ENCODE measurements around the gene AK4. TPM values are rescaled to one million over a fixed set of nuclear protein-coding genes. Genes with fewer than 3 reads are reported as not detected.

AK4 gene
- total RNA-seq, 4 donors from 2014 or later: 32.2 to 46.3 (median 39.6) TPM

GRCh38 chr1:65147424-65148177 lies 402 bp upstream of the AK4 start:
- DNase-seq: no peak
- intact Hi-C loops (cut with DNase I): no loop called here
- TF ChIP-seq POLR2A (IDR thresholded peaks at IDR 0.05): no peak
- no peak for TF ChIP-seq CTCF (IDR thresholded peaks at IDR 0.05)
- Histone ChIP-seq H3K36me3 (no peaks in the 10 kb centered on the region), H3K4me1 (peaks cover 5 to 38% (median 9%) of the 10 kb centered on the region in 3 donors), H3K4me3 (peak overlapping the region; percentile 52 to 88 (median 70)), H3K27me3 (peaks cover 0 to 25% (median 0%) of the 10 kb centered on the region in 4 donors), H3K9me3 (no peaks in the 10 kb centered on the region), H3K27ac (peak overlapping the region; percentile 73 to 93 (median 86))
- 0% methylated on average over 7 of the region's 88 CpGs; no CpG with 5 or more reads in 1 of the 2 donors for WGBS, 2 donors

GRCh38 chr1:65148548-65149350 lies 746 bp downstream of the AK4 start:
- Histone ChIP-seq H3K27me3 (peaks cover 0 to 25% (median 0%) of the 10 kb centered on the region in 4 donors), H3K9me3 (no peaks in the 10 kb centered on the region), H3K4me1 (peaks cover 5 to 45% (median 9%) of the 10 kb centered on the region in 3 donors), H3K27ac (peak overlapping the region; percentile 73 to 93 (median 86)), H3K4me3 (peak overlapping the region; percentile 52 to 88 (median 70)), H3K36me3 (no peaks in the 10 kb centered on the region)
- 2 to 4% methylated on average over 4 to 22 of the region's 73 CpGs for WGBS, 2 donors
- no peak for DNase-seq
- intact Hi-C loops (cut with DNase I): no loop called here
- TF ChIP-seq POLR2A (IDR thresholded peaks at IDR 0.05): no peak

- H3K36me3 ChIP-seq: no peaks in the 10 kb centered on the region
- H3K27ac ChIP-seq: peak overlapping the region; percentile 73 to 93 (median 86)
- H3K27me3 ChIP-seq: peaks cover 0 to 25% (median 0%) of the 10 kb centered on the region in 4 donors
- intact Hi-C loops (cut with DNase I): loop anchor here (10.0 kb wide), 1 partner anchor 55 kb away; no protein-coding TSS in a partner anchor
- DNase-seq: no peak
- TF ChIP-seq CTCF (IDR thresholded peaks at IDR 0.05) (no peak), POLR2A (IDR thresholded peaks at IDR 0.05) (no peak)
- H3K9me3 ChIP-seq: no peaks in the 10 kb centered on the region
- H3K4me1 ChIP-seq: peaks cover 5 to 50% (median 9%) of the 10 kb centered on the region in 3 donors
- WGBS, 2 donors: 23 to 37% methylated on average over 10 to 14 of the region's 14 CpGs
- H3K4me3 ChIP-seq: peak overlapping the region; percentile 52 to 88 (median 70)
These were observed 1.5 kb downstream of the AK4 start for GRCh38 chr1:65149351-65150107.

GRCh38 chr1:65150108-65150463 lies 2.1 kb downstream of the AK4 start:
- no peaks in the 10 kb centered on the region for H3K36me3 ChIP-seq
- TF ChIP-seq POLR2A (IDR thresholded peaks at IDR 0.05): no peak
- TF ChIP-seq CTCF (IDR thresholded peaks at IDR 0.05): no peak
- peaks cover 0 to 25% (median 0%) of the 10 kb centered on the region in 4 donors for H3K27me3 ChIP-seq
- peak overlapping the region in 3 of 4 donors; percentile 81 to 93 (median 90) for H3K27ac ChIP-seq
- no peak for DNase-seq
- peak overlapping the region in 1 of 4 donors; percentile 71 for H3K4me3 ChIP-seq
- intact Hi-C loops (cut with DNase I): loop anchor here (10.0 kb wide), 1 partner anchor 55 kb away; no protein-coding TSS in a partner anchor
- H3K9me3 ChIP-seq: no peaks in the 10 kb centered on the region
- H3K4me1 ChIP-seq: peaks cover 5 to 50% (median 9%) of the 10 kb centered on the region in 3 donors

- 86 to 89% methylated on average over 23 of the region's 23 CpGs for WGBS, 2 donors
- Histone ChIP-seq H3K9me3 (no peaks in the 10 kb centered on the region), H3K4me3 (no peak overlapping the region), H3K36me3 (no peaks in the 10 kb centered on the region), H3K27ac (peak overlapping the region in 2 of 4 donors; percentile 81 to 90), H3K4me1 (peaks cover 5 to 50% (median 9%) of the 10 kb centered on the region in 3 donors), H3K27me3 (peaks cover 0 to 21% (median 0%) of the 10 kb centered on the region in 4 donors)
- no peak for DNase-seq
- intact Hi-C loops (cut with DNase I): loop anchor here (10.0 kb wide), 1 partner anchor 54 kb away; no protein-coding TSS in a partner anchor
- no peak for TF ChIP-seq POLR2A (IDR thresholded peaks at IDR 0.05)
- no peak for TF ChIP-seq CTCF (IDR thresholded peaks at IDR 0.05)
These were observed 2.7 kb downstream of the AK4 start for GRCh38 chr1:65150583-65151263.

All from esophagus squamous epithelium (tissue), 5 donors.